Activated CD8-positive, alpha-beta memory T cell treated with anti-CD3 and anti-CD28 coated beads, Interleukin-2, amount 50 U/mL, for 4 hours (primary cell): ENCODE results near the gene VWC2L.

Experiments
- DNase-seq: peaks from one replicate; pipeline ENCODE4 v3.0.0-alpha.2; 2020

VWC2L gene

DNA sequence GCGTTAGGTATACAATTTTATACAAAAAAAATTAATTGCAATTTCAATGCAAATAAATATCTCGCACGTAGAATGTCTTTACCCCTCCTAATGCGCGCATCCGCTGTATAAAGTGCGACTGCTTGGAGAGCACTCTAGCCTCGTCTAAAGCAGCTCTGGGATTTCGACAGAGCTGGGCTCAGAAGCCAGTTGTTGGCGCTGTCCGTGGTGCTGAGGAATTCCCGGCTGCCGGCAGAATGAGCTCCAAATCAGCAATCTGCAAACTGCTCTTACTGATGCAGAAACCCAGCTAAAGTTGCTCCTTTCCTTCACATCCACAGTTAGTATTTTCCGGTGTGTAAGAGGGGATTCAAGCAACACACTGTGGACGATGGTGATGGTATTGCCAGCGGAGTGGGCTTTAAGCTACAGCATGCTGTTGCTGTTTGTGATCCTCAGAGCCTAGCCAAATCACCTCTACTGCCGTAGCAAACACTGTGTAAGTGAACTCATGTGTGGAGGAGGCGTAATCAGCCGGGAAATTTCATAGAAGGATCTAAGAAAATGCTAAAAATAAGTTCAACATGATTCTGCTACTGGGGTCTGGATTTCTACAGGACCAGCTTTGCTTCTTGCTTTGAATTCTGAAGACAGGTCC lies at the start of gene VWC2L:
TSS of gene VWC2L (plus strand) at position 137 of the 637 bp plus-strand sequence. CDS start 3,140 bp downstream, outside the sequence.
- DNase-seq, result no peak

DNA sequence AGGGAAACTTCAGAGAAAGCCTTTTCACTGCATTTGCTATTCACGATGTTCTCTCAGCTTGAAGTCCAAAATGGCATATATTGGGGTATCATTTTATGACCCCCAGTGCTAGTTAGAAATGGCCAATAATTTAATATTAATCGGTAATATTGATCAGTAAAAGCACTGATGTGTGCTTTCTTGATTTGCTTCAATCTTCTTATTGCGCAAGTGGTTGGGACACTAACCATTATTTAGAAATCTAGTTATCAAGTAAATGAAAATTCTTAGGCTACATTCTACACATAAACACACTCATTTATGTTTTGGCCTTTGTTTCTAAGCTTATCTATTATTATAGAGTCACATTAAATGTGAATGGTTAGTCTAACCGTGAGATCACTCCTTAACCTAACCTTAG lies 49.7 kb upstream of the VWC2L start:
- DNase-seq, result no peak

GRCh38 chr2:214365549-214365948 lies 45.3 kb upstream of the VWC2L start:
- DNase-seq, result no peak

DNA sequence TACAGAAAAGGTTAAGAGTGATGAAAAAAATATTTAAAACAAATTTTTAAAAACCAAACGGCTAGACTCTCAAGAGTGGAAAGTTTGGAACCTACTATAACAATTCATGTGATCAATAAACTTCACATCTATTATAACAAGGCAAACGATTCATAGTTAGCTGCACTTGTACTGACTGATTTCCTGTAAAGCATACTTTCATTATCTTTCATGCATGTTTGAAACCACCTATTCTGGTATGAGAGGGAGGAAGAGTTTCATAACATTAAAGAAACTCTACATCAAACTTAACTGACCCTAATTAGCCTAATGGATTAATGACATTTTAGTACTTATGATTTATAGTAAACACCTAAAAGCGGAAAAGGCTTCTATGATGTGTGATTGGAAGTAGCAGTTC lies 43.7 kb upstream of the VWC2L start:
- DNase-seq, result no peak

GRCh38 chr2:214376618-214377285 lies 34.1 kb upstream of the VWC2L start:
- DNase-seq, result no peak

GRCh38 chr2:214377286-214377624 lies 33.6 kb upstream of the VWC2L start:
- DNase-seq, result no peak

DNA sequence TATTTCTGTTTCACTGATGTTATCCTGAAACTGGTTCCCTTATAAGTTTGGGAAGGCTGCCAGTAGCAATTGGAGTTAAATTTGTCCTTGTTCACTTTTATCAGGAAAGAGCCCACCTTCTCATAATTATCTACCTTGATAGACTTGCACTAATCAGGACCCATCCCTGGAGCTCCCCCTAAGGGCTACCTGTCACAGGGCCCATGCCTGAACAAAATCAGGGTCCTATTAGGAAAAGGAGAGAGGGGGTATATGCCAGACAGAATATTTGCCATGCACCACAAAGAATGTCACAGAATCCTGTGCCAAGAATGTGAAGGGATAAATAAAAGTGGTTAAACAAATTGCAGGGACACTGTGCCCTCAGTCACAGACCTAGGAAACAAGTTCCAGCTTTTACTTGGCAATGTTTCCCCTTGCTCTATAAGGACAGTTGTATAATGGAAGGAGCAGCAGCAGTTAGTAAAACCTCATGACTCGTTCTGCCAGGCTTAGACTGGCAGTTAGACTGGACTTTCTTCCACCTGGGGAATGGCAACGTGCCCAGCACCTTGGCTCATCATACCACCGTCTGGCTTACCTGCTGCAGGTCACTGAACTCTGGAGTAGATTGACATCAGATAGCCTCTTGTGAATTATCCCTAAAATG lies 32.3 kb upstream of the VWC2L start:
- no peak for DNase-seq

DNA sequence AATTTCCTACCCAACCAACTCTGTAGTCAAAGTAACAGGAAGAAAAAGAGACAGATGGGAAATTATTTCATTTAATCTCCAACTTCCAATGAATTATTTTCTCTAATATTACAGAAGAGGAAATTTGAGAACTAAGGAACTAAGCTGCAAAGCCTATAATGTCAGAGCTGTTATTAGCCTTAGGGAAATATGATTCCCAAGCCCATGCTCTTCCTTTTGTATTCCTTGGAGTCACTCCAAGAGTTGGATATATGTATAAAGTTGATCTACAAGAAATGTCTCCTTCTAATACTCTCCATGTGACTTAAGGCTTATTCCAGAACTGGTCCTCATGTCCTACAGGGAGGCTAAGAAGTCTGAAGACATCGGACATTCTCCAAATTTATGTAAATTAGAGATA lies 31.6 kb upstream of the VWC2L start:
- no peak for DNase-seq

- DNase-seq, result no peak
Measured at GRCh38 chr2:214380681-214381080, 30.2 kb upstream of the VWC2L start.

DNA sequence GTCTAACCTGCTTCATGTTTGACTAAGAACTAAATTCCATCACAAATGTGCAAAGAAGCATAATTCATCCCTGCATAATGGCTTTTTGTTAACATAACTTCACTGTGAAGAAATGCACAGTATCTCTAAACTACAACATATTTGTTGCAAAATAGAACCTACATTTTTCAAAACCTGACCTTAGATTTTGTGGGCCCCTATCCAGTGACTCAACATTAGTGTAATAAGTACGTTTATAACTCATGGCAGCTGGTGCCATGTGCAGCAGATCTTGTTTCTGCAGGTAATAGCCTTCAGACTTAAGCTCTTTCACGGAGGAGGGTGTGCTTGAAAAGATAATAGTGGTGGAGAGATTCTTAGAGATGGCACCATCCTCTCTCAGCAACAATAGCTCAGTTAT lies 28.6 kb upstream of the VWC2L start:
- DNase-seq, result no peak

GRCh38 chr2:214386720-214387119 lies 24.1 kb upstream of the VWC2L start:
- DNase-seq, result no peak

DNA sequence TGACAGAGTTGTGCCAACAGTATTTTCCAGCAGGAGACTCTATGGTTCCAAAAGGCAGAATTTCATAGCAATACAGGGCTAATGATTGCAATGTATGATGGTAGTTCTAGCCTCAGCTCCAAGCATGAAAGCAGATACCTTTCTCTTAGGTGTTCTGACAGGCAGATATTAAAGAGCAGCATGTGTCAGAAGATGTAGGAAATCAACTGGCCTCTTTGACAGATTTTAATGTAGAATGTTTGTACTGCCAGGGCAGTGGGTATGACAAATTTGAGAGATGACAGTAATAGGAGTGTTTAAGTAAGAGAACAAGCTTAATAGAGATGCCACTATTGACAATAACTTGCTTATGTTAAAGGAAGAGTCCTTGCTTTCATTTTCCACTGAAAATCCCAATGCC lies 21.5 kb upstream of the VWC2L start:
- no peak for DNase-seq

GRCh38 chr2:214393796-214394195 lies 17.1 kb upstream of the VWC2L start:
- DNase-seq, result no peak

GRCh38 chr2:214395040-214395439 lies 15.8 kb upstream of the VWC2L start:
- no peak for DNase-seq

- DNase-seq, result no peak
Measured at GRCh38 chr2:214401580-214401979, 9.3 kb upstream of the VWC2L start.

- DNase-seq, result no peak
Measured at GRCh38 chr2:214410128-214410775, 602 bp upstream of the VWC2L start.

DNA sequence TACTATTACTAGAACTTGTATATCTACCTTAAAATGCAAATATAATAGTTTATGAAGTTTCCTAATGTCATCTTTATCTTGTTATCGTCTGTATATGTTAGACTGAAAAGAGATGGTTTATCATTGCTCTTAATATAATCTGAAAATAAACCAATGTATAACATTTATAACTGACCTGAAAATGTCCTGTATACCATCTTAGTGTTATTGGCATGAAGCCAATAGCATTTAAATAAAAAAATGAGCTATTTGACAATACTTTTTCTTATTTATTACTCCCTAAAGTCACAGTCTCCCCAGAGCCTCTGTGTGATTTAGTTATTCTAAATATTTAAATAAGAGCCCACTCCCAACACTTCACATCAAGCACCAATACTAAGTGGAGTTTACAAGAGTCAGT lies 1.8 kb downstream of the VWC2L start:
- no peak for DNase-seq

DNA sequence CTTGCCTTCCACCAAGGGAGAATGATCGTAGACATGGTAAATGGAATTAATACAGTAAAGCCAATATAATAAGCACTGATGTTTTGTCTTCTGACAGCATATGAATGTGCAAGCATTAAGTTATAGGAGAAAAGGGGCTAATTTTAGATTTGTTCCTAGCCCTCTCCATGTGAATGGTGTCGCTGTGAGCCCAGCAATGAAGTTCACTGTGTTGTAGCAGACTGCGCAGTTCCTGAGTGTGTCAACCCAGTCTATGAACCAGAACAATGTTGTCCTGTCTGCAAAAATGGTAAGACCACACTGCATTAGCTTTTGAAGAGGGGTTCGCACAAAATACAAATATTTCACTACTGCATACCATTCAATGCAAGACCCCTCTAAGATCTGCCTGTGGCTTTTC lies 25.6 kb downstream of the VWC2L start:
- DNase-seq, result no peak

GRCh38 chr2:214450118-214450894 lies 39.5 kb downstream of the VWC2L start:
- no peak for DNase-seq

GRCh38 chr2:214451516-214452275 lies 40.8 kb downstream of the VWC2L start:
- DNase-seq, result no peak

- no peak for DNase-seq
Measured at GRCh38 chr2:214465363-214466146, 54.7 kb downstream of the VWC2L start.

DNA sequence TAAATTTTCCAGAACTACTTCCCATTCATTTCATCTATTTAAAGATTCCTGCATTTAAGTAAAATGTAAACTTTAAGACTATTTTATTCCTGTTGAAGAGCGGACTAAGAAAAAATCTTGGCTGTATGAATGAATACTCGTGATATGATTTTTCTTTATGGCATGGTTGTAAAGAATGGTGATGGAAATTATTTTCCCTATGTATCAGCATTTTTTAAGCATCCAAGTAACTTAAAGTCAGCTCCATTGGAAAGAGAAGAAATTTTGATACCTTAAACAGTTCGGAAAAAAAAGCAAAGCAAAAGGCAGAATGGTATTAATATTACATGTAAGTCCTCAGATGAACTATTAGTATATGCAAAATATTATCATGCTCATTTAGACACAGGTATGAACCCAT lies 58.9 kb downstream of the VWC2L start:
- no peak for DNase-seq
